SK-N-SH (cell line): ENCODE measurements around the gene SH3PXD2A. TPM values are rescaled to one million over a fixed set of nuclear protein-coding genes. Genes with fewer than 3 reads are reported as not detected.

Experiments
- CTCF ChIA-PET: fragments of 300-600, 350-600 bp; formaldehyde crosslinking; extraction: SDS; loops from one replicate; lab custom pipeline; 2021; lab: Yijun Ruan, JAX
- POLR2A ChIA-PET: fragments of 350-600 bp; sonication (Branson Sonifier 250); formaldehyde crosslinking; extraction: SDS; loops from one replicate; lab custom pipeline; 2020; ENCODE audit warnings: antibody characterized with exemption, inconsistent platforms; lab: Yijun Ruan, JAX
- DNase-seq: peaks from one replicate; pipeline ENCODE4 v3.0.0; 2012
- H2AFZ ChIP-seq: fragments of 200-600 bp; sonication (generic); 2 replicates; pipeline ENCODE4 v1.8.1; 2016; ENCODE audit warnings: antibody characterized with exemption, mild to moderate bottlenecking, low read depth
- H3F3A ChIP-seq: fragments of 200-600 bp; sonication (generic); replicated peaks from 2 replicates; pipeline ENCODE3; 2016; ENCODE audit warnings: antibody characterized with exemption, mild to moderate bottlenecking; ENCODE audit not compliant: insufficient read depth
- H3K27ac ChIP-seq, 2 experiments: fragments of 200-500 bp in 1 of 2; fragments of 200-600 bp in 1 of 2; sonication (Bioruptor generic) in 1 of 2; sonication (generic), shearing (Covaris generic) in 1 of 2; 2 replicates each; pipeline versions ENCODE4 v1.5.1 to v1.6.1; 2014 to 2016; ENCODE audit warnings: low read depth in 2 of 2, inconsistent platforms in 1 of 2, low read length in 1 of 2, mild to moderate bottlenecking in 1 of 2, mixed read lengths in 1 of 2
- H3K27me3 ChIP-seq: fragments of 200-600 bp; sonication (generic), shearing (Covaris generic); 2 replicates; pipeline ENCODE4 v1.6.1; 2016; ENCODE audit warnings: mixed run types; ENCODE audit not compliant: insufficient read depth
- H3K36me3 ChIP-seq, 2 experiments: fragments of 200-500 bp in 1 of 2; fragments of 200-600 bp in 1 of 2; sonication (Bioruptor generic) in 1 of 2; sonication (generic) in 1 of 2; replicated peaks in 1 of 2; 2 replicates each; pipeline versions ENCODE3 to v1.5.1; 2014 to 2016; ENCODE audit warnings: low read length in 1 of 2, mild to moderate bottlenecking in 1 of 2; ENCODE audit not compliant: insufficient read depth in 2 of 2, control insufficient read depth in 1 of 2
- H3K4me1 ChIP-seq, 2 experiments: fragments of 200-500 bp in 1 of 2; fragments of 200-600 bp in 1 of 2; sonication (Bioruptor generic) in 1 of 2; sonication (generic), shearing (Covaris generic) in 1 of 2; 2 replicates each; pipeline versions ENCODE4 v1.5.1 to v1.6.1; 2014 to 2016; ENCODE audit warnings: low read depth in 1 of 2, low read length in 1 of 2, mixed run types in 1 of 2; ENCODE audit not compliant: insufficient read depth in 2 of 2, control insufficient read depth in 1 of 2
- H3K4me2 ChIP-seq: fragments of 200-600 bp; sonication (generic), shearing (Covaris generic); 2 replicates; pipeline ENCODE4 v1.6.1; 2017; ENCODE audit warnings: mixed run types
- H3K4me3 ChIP-seq, 2 experiments: fragments of 200-500 bp in 1 of 2; fragments of 200-600 bp in 1 of 2; sonication (Bioruptor generic) in 1 of 2; sonication (generic), shearing (Covaris generic) in 1 of 2; 2 replicates each; pipeline versions ENCODE4 v1.5.1 to v1.8.1; 2014 to 2016; ENCODE audit warnings: low read depth in 2 of 2, inconsistent platforms in 1 of 2, low read length in 1 of 2, mild to moderate bottlenecking in 1 of 2, mixed read lengths in 1 of 2, moderate library complexity in 1 of 2
- H3K79me2 ChIP-seq: fragments of 200-600 bp; sonication (generic); 2 replicates; pipeline ENCODE4 v1.8.1; 2017; ENCODE audit warnings: mild to moderate bottlenecking; ENCODE audit not compliant: insufficient read depth
- H3K9ac ChIP-seq: fragments of 200-600 bp; sonication (generic); 2 replicates; pipeline ENCODE4 v1.6.1; 2017; ENCODE audit warnings: mixed run types
- H3K9me2 ChIP-seq: fragments of 200-600 bp; sonication (generic); 2 replicates; pipeline ENCODE4 v1.6.1; 2017; ENCODE audit warnings: mixed run types
- H3K9me3 ChIP-seq: fragments of 200-600 bp; sonication (generic); 2 replicates; pipeline ENCODE4 v1.6.1; 2017; ENCODE audit warnings: mixed run types, mild to moderate bottlenecking, moderate library complexity
- H4K20me1 ChIP-seq: fragments of 200-600 bp; sonication (generic); 2 replicates; pipeline ENCODE4 v1.6.1; 2017; ENCODE audit warnings: mild to moderate bottlenecking, mixed run types; ENCODE audit not compliant: insufficient read depth
- CHD2 ChIP-seq: fragments of 150-350 bp; IDR thresholded peaks from 2 replicates; pipeline ENCODE4 v1.6.1; 2018; ENCODE audit warnings: low read length; ENCODE audit not compliant: partially characterized antibody
- EZH2phosphoT487 ChIP-seq: fragments of 200-600 bp; sonication (generic); IDR thresholded peaks from 2 replicates; pipeline ENCODE4 v1.6.1; 2017; ENCODE audit warnings: low read depth, mixed run types, mild to moderate bottlenecking, antibody characterized with exemption, moderate library complexity, borderline replicate concordance
- GABPA ChIP-seq: IDR thresholded peaks from 2 replicates; pipeline ENCODE4 v1.4.0; 2012; ENCODE audit warnings: low read depth, mild to moderate bottlenecking
- NFIC ChIP-seq: IDR thresholded peaks from 2 replicates; pipeline ENCODE4 v1.4.0; 2012; ENCODE audit warnings: borderline replicate concordance
- NRF1 ChIP-seq: IDR thresholded peaks from 2 replicates; pipeline ENCODE4 v1.6.1; 2012; ENCODE audit warnings: low read depth, mild to moderate bottlenecking, low read length
- RAD21 ChIP-seq: IDR thresholded peaks from 2 replicates; pipeline ENCODE4 v1.6.1; 2012; ENCODE audit warnings: mild to moderate bottlenecking, low read length
- RFX5 ChIP-seq: IDR thresholded peaks from 2 replicates; pipeline ENCODE4 v1.6.1; 2012; ENCODE audit warnings: mild to moderate bottlenecking, improper control_type of control experiment, low read length
- SIN3A ChIP-seq: IDR thresholded peaks from 2 replicates; pipeline ENCODE4 v1.6.1; 2012; ENCODE audit warnings: low read depth, mild to moderate bottlenecking, low read length, moderate library complexity, borderline replicate concordance
- SMC3 ChIP-seq: IDR thresholded peaks from 2 replicates; pipeline ENCODE4 v1.6.1; 2012; ENCODE audit warnings: low read depth, low read length, improper control_type of control experiment
- TAF1 ChIP-seq: IDR thresholded peaks from 2 replicates; pipeline ENCODE4 v1.6.1; 2012; ENCODE audit warnings: low read depth, mild to moderate bottlenecking, low read length, moderate library complexity, borderline replicate concordance
- WGBS: methylation state at CpG from one replicate; pipeline ENCODE4 v1.1.6; 2017; ENCODE audit warnings: low lambda C conversion rate; 5-methylcytosine and 5-hydroxymethylcytosine counted together
- polyA plus RNA-seq, 3 experiments: library from polyadenylated mRNA; depleted of rRNA; stranded (reverse); fragments of >200 nt; gene quantifications; 2 replicates each; pipeline ENCODE4 v1.2.3, GENCODE V29; 2012
- TF ChIP-seq, protein P1 (sequence below): IDR thresholded peaks from 2 replicates; pipeline ENCODE4 v1.4.0; 2012; ENCODE audit warnings: low read depth, borderline replicate concordance
- TF ChIP-seq, protein P2 (sequence below): fragments of 200-600 bp; sonication (generic); IDR thresholded peaks from 2 replicates; pipeline ENCODE4 v1.6.1; 2017; ENCODE audit warnings: antibody characterized with exemption, mild to moderate bottlenecking, moderate library complexity
- TF ChIP-seq, protein P3 (sequence below): IDR thresholded peaks from 2 replicates; pipeline ENCODE4 v1.6.1; 2012; ENCODE audit warnings: mild to moderate bottlenecking, low read depth, low read length, moderate library complexity

The SH3PXD2A gene
- polyA plus RNA-seq, 1 of the 3 experiments (the other 2 are of a cell fraction): 2.5 TPM

DNA sequence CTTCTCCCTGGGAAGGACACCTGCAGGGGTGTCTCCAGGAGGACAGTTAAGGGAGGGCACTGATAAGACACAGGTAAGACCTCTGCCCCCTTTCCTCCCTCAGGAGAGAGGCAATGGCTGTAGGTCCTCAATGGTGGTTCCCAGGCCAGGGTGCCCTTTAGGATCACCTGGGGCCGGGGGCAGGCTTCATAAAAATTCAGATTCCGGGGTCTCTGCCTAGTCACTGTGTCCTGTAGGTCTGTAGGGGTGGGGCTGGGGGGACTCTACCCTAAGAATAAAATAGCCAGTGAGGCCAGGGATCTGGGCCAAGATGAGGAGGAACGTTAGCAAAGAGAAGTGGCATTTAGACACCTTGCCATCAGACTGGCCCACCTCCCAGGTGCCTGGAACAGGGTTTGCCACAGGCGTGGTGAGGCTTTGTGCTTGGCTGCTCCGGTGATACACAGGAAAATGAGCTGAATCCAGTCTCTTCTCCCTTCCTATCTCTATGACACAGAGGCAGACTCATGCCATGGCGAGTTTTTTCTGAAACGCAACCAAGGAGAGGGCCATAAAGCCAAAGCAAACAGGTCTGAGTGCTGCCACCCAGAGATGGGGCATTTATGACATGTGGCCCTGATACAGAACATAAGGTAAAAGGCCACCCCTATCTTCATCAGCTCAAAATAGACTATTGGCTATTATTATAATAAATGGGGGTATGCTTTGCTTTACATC lies 52.6 kb downstream of the SH3PXD2A start:
- peaks cover 0 to 52% of the 10 kb centered on the region in 2 experiments; a peak in 2 of 4 replicates for H3K4me1 ChIP-seq
- POLR2A ChIA-PET: no interaction called here
- H3K9me2 ChIP-seq: no peaks in the 10 kb centered on the region
- no peak overlapping the region for H3K9ac ChIP-seq
- H3F3A ChIP-seq: no peaks in the 10 kb centered on the region
- H3K4me3 ChIP-seq: no peak overlapping the region
- TF ChIP-seq, protein P1, sequence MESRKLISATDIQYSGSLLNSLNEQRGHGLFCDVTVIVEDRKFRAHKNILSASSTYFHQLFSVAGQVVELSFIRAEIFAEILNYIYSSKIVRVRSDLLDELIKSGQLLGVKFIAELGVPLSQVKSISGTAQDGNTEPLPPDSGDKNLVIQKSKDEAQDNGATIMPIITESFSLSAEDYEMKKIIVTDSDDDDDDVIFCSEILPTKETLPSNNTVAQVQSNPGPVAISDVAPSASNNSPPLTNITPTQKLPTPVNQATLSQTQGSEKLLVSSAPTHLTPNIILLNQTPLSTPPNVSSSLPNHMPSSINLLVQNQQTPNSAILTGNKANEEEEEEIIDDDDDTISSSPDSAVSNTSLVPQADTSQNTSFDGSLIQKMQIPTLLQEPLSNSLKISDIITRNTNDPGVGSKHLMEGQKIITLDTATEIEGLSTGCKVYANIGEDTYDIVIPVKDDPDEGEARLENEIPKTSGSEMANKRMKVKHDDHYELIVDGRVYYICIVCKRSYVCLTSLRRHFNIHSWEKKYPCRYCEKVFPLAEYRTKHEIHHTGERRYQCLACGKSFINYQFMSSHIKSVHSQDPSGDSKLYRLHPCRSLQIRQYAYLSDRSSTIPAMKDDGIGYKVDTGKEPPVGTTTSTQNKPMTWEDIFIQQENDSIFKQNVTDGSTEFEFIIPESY: no peak
- TF ChIP-seq NFIC: no peak
- TF ChIP-seq NRF1: no peak
- TF ChIP-seq, protein P2, sequence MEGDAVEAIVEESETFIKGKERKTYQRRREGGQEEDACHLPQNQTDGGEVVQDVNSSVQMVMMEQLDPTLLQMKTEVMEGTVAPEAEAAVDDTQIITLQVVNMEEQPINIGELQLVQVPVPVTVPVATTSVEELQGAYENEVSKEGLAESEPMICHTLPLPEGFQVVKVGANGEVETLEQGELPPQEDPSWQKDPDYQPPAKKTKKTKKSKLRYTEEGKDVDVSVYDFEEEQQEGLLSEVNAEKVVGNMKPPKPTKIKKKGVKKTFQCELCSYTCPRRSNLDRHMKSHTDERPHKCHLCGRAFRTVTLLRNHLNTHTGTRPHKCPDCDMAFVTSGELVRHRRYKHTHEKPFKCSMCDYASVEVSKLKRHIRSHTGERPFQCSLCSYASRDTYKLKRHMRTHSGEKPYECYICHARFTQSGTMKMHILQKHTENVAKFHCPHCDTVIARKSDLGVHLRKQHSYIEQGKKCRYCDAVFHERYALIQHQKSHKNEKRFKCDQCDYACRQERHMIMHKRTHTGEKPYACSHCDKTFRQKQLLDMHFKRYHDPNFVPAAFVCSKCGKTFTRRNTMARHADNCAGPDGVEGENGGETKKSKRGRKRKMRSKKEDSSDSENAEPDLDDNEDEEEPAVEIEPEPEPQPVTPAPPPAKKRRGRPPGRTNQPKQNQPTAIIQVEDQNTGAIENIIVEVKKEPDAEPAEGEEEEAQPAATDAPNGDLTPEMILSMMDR: no peak
- TF ChIP-seq, protein P3, sequence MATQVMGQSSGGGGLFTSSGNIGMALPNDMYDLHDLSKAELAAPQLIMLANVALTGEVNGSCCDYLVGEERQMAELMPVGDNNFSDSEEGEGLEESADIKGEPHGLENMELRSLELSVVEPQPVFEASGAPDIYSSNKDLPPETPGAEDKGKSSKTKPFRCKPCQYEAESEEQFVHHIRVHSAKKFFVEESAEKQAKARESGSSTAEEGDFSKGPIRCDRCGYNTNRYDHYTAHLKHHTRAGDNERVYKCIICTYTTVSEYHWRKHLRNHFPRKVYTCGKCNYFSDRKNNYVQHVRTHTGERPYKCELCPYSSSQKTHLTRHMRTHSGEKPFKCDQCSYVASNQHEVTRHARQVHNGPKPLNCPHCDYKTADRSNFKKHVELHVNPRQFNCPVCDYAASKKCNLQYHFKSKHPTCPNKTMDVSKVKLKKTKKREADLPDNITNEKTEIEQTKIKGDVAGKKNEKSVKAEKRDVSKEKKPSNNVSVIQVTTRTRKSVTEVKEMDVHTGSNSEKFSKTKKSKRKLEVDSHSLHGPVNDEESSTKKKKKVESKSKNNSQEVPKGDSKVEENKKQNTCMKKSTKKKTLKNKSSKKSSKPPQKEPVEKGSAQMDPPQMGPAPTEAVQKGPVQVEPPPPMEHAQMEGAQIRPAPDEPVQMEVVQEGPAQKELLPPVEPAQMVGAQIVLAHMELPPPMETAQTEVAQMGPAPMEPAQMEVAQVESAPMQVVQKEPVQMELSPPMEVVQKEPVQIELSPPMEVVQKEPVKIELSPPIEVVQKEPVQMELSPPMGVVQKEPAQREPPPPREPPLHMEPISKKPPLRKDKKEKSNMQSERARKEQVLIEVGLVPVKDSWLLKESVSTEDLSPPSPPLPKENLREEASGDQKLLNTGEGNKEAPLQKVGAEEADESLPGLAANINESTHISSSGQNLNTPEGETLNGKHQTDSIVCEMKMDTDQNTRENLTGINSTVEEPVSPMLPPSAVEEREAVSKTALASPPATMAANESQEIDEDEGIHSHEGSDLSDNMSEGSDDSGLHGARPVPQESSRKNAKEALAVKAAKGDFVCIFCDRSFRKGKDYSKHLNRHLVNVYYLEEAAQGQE: no peak
- TF ChIP-seq SMC3: no peak
- TF ChIP-seq TAF1: no peak
- TF ChIP-seq RAD21: no peak
- no peak for TF ChIP-seq SIN3A
- TF ChIP-seq CHD2: no peak
- no peak for TF ChIP-seq RFX5
- no peak for TF ChIP-seq EZH2phosphoT487
- no peak for TF ChIP-seq GABPA
- no peaks in the 10 kb centered on the region for H3K79me2 ChIP-seq
- no peaks in the 10 kb centered on the region for H3K27me3 ChIP-seq
- H3K9me3 ChIP-seq: no peaks in the 10 kb centered on the region
- H3K27ac ChIP-seq: no peak overlapping the region
- DNase-seq: no peak
- WGBS: 80% methylated on average over 5 of the region's 7 CpGs
- no peak overlapping the region for H3K4me2 ChIP-seq
- 0 out of 2 replicates have a peak, but pooled peaks cover 8% of the 10 kb centered on the region for H4K20me1 ChIP-seq
- CTCF ChIA-PET: interaction anchor here (1.3 to 1.7 kb wide), 5 partner anchors 9 to 81 kb away, joined by 3 to 6 read pairs (median 5); no protein-coding TSS in a partner anchor
- no peak overlapping the region for H2AFZ ChIP-seq
- no peaks in the 10 kb centered on the region for H3K36me3 ChIP-seq
